Eye (tissue), 1 donor: ENCODE results near the gene GAGE12D.
"Not testable (repeated sequence)": the region's sequence is repeated elsewhere in the genome, so short reads cannot be mapped to it uniquely, and the experiment has no call there.

Experiments used
- DNase-seq: peaks from one replicate; pipeline ENCODE4 v3.0.0-alpha.2; 2015

GAGE12D gene, protein sequence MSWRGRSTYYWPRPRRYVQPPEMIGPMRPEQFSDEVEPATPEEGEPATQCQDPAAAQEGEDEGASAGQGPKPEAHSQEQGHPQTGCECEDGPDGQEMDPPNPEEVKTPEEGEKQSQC

DNA sequence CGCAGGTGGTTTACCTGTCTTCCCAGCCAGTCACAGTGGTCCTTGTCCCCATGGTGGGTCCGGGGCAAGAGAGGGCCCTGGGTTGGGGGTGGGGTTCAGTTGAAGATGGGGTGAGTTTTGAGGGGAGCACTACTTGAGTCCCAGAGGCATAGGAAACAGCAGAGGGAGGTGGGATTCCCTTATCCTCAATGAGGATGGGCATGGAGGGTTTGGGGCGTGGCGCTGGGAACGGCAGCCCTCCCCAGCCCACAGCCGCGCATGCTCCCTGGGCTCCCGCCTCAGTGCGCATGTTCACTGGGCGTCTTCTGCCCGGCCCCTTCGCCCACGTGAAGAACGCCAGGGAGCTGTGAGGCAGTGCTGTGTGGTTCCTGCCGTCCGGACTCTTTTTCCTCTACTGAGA, at the start of gene GAGE12D:
TSS of gene GAGE12D (plus strand) at position 301 of the 400 bp plus-strand sequence. CDS start 1,155 bp downstream, outside the sequence.
- DNase-seq: not testable (repeated sequence)

DNA sequence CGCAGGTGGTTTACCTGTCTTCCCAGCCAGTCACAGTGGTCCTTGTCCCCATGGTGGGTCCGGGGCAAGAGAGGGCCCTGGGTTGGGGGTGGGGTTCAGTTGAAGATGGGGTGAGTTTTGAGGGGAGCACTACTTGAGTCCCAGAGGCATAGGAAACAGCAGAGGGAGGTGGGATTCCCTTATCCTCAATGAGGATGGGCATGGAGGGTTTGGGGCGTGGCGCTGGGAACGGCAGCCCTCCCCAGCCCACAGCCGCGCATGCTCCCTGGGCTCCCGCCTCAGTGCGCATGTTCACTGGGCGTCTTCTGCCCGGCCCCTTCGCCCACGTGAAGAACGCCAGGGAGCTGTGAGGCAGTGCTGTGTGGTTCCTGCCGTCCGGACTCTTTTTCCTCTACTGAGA, 9.7 kb upstream of the GAGE12D start, which contains the start of gene GAGE12C:
TSS of gene GAGE12C (plus strand) at position 301 of the 400 bp plus-strand sequence. CDS start 1,155 bp downstream, outside the sequence.
- not testable (repeated sequence) for DNase-seq

GRCh38 chrX:49550989-49551388, 9.5 kb downstream of the GAGE12D start, which contains the start of gene GAGE12E:
Gene GAGE12E (plus strand): TSS chrX:49551289. CDS start chrX:49552444, 1,155 bp downstream.
- DNase-seq: not testable (repeated sequence)

GRCh38 chrX:49560542-49560941, 19.0 kb downstream of the GAGE12D start, which contains the start of gene GAGE12F:
Gene GAGE12F (plus strand): TSS chrX:49560842. CDS start chrX:49561997, 1,155 bp downstream.
- DNase-seq: not testable (repeated sequence)

DNA sequence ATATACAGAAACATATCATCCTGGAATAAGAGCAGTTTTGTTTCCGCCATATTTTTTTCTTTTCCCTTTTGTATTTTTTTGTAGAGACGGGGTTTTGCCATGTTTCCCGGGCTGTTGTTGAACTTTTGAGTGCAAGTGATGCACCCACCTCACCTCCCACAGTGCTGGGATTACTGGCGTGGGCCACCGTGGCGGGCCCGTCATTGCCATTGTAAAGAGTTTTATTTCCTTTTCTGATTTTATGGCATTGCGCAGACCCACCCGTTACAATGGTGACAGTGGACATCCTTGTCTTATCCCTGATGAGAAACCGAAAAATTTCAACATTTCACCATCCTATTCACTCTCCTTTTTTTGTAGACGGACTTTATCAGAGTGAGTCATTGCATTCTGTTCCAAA, 27.2 kb downstream of the GAGE12D start:
- not testable (repeated sequence) for DNase-seq

DNA sequence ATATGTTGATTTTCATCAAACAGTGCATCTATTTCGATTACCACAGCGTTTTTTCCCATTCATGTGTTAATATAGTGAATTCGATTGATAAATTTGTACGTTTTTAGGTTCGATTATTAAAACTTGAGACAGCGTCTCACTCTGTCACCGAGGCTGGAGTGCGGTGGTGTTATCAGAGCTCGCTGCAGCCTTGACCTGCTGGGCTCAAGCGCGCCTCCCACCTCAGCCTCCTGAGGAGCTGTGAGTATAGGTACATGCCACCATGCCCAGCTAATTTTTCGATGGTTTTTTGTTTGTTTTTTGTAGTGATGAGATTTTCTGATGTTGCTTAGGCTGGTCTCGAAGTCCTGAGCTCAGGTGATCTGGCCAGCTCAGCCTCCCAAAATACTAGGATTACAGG, 27.6 kb downstream of the GAGE12D start:
- not testable (repeated sequence) for DNase-seq

DNA sequence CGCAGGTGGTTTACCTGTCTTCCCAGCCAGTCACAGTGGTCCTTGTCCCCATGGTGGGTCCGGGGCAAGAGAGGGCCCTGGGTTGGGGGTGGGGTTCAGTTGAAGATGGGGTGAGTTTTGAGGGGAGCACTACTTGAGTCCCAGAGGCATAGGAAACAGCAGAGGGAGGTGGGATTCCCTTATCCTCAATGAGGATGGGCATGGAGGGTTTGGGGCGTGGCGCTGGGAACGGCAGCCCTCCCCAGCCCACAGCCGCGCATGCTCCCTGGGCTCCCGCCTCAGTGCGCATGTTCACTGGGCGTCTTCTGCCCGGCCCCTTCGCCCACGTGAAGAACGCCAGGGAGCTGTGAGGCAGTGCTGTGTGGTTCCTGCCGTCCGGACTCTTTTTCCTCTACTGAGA, 28.6 kb downstream of the GAGE12D start, which contains the start of gene GAGE12G:
TSS of gene GAGE12G (plus strand) at position 301 of the 400 bp plus-strand sequence. CDS start 1,155 bp downstream, outside the sequence.
- not testable (repeated sequence) for DNase-seq

GRCh38 chrX:49579649-49580048, 38.1 kb downstream of the GAGE12D start, which contains the start of gene GAGE12H:
Gene GAGE12H (plus strand): TSS chrX:49579949. CDS start chrX:49581104, 1,155 bp downstream.
- not testable (repeated sequence) for DNase-seq

DNA sequence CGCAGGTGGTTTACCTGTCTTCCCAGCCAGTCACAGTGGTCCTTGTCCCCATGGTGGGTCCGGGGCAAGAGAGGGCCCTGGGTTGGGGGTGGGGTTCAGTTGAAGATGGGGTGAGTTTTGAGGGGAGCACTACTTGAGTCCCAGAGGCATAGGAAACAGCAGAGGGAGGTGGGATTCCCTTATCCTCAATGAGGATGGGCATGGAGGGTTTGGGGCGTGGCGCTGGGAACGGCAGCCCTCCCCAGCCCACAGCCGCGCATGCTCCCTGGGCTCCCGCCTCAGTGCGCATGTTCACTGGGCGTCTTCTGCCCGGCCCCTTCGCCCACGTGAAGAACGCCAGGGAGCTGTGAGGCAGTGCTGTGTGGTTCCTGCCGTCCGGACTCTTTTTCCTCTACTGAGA, 47.7 kb downstream of the GAGE12D start, which contains the start of gene GAGE2A:
TSS of gene GAGE2A (plus strand) at position 301 of the 400 bp plus-strand sequence. CDS start 1,155 bp downstream, outside the sequence.
- not testable (repeated sequence) for DNase-seq

DNA sequence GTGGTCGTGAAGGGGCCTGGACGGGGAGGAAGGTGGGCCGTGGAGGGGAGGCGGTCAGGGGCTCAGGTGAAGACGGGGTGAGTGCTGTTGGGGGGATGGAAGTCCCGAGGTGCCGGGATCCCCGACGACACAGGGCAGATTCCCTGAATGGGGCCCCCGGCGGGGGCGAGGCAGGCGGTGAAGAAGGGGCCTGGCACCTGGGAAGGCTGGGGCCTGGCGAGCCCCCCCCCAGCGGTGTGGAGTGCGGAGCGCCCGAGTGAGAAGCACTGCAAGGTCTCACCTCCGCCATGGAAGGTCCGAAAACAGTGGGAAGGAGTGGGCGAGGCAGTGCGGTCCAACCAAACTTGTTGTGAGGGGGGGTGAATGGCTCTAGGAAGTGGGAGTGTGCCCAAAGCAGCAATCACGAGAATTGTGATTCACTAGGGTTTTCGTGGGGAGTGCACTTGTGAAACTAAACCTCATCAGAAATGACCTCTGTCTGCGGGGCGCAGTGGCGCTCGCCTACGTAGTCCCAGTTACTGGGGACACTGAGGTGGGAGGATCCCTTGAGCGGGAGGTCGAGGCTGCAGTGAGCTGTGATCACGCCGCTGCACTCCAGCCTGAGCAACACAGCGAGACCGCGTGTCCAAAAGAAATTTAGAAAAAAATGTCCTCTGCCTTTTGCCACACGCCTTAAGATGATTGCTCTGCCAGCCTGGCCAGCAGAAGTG, 48.4 kb downstream of the GAGE12D start:
- DNase-seq: not testable (repeated sequence)

GRCh38 chrX:49590488-49590887, 49.0 kb downstream of the GAGE12D start:
- not testable (repeated sequence) for DNase-seq
